Activated CD4-positive, alpha-beta memory T cell treated with anti-CD3 and anti-CD28 coated beads for 36 hours (primary cell): Measurements from ENCODE around the gene PCSK6. TPM values are rescaled to one million over a fixed set of nuclear protein-coding genes. Genes with fewer than 3 reads are reported as not detected.
A peak's percentile ranks its signal among the peaks of the same experiment; 100 is the strongest.
"Not testable (repeated sequence)": the region's sequence is repeated elsewhere in the genome, so short reads cannot be mapped to it uniquely, and the experiment has no call there.

ENCODE experiments used
- CTCF ChIA-PET: fragments of 350-600 bp; sonication (Branson Sonifier 250); formaldehyde crosslinking; loops from one replicate; lab custom pipeline; 2021; ENCODE audit warnings: antibody characterized with exemption, inconsistent platforms; lab: Charles Lee
- POLR2A ChIA-PET: fragments of 350-600 bp; sonication (Branson Sonifier 250); formaldehyde crosslinking; loops from one replicate; lab custom pipeline; 2021; ENCODE audit warnings: antibody characterized with exemption; lab: Charles Lee
- DNase-seq: peaks from one replicate; pipeline ENCODE4 v3.0.0-alpha.2; 2020
- H3K27ac Mint-ChIP-seq: one replicate; pipeline ENCODE4 v1.8.0; 2021; ENCODE audit warnings: mixed read lengths
- H3K27me3 Mint-ChIP-seq: one replicate; pipeline ENCODE4 v1.8.0; 2021; ENCODE audit warnings: mixed read lengths
- H3K36me3 Mint-ChIP-seq: one replicate; pipeline ENCODE4 v1.8.0; 2021; ENCODE audit warnings: mixed read lengths
- H3K4me1 Mint-ChIP-seq: one replicate; pipeline ENCODE4 v1.8.0; 2021; ENCODE audit warnings: low read depth, mixed read lengths
- H3K4me3 Mint-ChIP-seq: one replicate; pipeline ENCODE4 v1.8.0; 2021; ENCODE audit warnings: mild to moderate bottlenecking, mixed read lengths
- H3K9me3 Mint-ChIP-seq: one replicate; pipeline ENCODE4 v1.8.0; 2021; ENCODE audit warnings: mixed read lengths
- intact Hi-C: fragments of 100-400 bp; cut with micrococcal nuclease; formaldehyde crosslinking; loops from one replicate; pipeline ENCODE4 v1.15.1; 2023
- total RNA-seq, 2 experiments: library from RNA; stranded (reverse); gene quantifications; one replicate each; pipeline ENCODE4 v1.2.3, GENCODE V29; 2021

PCSK6 gene
- total RNA-seq, 2 experiments from 2014 or later, result 0.24 to 0.58 TPM

DNA sequence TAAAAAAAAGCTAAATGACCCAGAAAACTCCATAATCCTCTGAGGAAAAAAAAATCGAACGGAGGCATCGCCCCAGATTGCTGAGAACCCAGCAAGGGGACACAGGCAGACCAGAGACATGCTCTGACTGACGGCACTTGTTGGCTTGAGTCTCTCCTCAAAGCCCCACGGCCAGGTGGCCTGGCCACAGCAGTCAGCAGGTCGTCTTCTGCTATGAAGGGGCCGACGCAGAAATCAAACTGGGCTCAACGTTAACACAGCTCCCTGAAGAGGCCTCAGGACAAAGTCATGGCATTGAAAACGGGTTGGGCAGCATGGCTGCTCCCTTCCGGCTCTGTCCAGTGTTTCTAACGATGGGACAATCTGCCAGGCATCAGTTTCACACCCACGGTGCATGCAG is 17.5 kb downstream of the PCSK6 start:
- H3K36me3 Mint-ChIP-seq, result no peaks in the 10 kb centered on the region
- POLR2A ChIA-PET, result no interaction called here
- H3K9me3 Mint-ChIP-seq, result no peaks in the 10 kb centered on the region
- peaks cover 14% of the 10 kb centered on the region for H3K27me3 Mint-ChIP-seq
- no peak for DNase-seq
- intact Hi-C loops, result no loop called here
- H3K4me3 Mint-ChIP-seq, result no peak overlapping the region
- no peaks in the 10 kb centered on the region for H3K4me1 Mint-ChIP-seq
- H3K27ac Mint-ChIP-seq, result no peak overlapping the region
- CTCF ChIA-PET, result no interaction called here

- POLR2A ChIA-PET, result no interaction called here
- intact Hi-C loops, result no loop called here
- Mint-ChIP-seq H3K27ac (no peak overlapping the region), H3K27me3 (peaks cover 20% of the 10 kb centered on the region), H3K4me3 (no peak overlapping the region), H3K4me1 (no peaks in the 10 kb centered on the region), H3K36me3 (no peaks in the 10 kb centered on the region), H3K9me3 (peaks cover 4% of the 10 kb centered on the region)
- no peak for DNase-seq
- CTCF ChIA-PET, result no interaction called here
Measured at GRCh38 chr15:101470548-101471239, 18.8 kb downstream of the PCSK6 start.

- intact Hi-C loops, result no loop called here
- peaks cover 4% of the 10 kb centered on the region for H3K9me3 Mint-ChIP-seq
- H3K4me3 Mint-ChIP-seq, result no peak overlapping the region
- H3K27me3 Mint-ChIP-seq, result peaks cover 18% of the 10 kb centered on the region
- H3K36me3 Mint-ChIP-seq, result no peaks in the 10 kb centered on the region
- ChIA-PET CTCF (no interaction called here), POLR2A (no interaction called here)
- no peak for DNase-seq
- no peaks in the 10 kb centered on the region for H3K4me1 Mint-ChIP-seq
- no peak overlapping the region for H3K27ac Mint-ChIP-seq
Measured at GRCh38 chr15:101469520-101470288, 19.8 kb downstream of the PCSK6 start.

GRCh38 chr15:101466188-101466587 is 23.3 kb downstream of the PCSK6 start:
- CTCF ChIA-PET, result no interaction called here
- intact Hi-C loops, result no loop called here

GRCh38 chr15:101464999-101465669 is 24.4 kb downstream of the PCSK6 start:
- intact Hi-C loops, result no loop called here
- Mint-ChIP-seq H3K27me3 (peaks cover 10% of the 10 kb centered on the region), H3K9me3 (peaks cover 4% of the 10 kb centered on the region), H3K27ac (no peak overlapping the region), H3K4me1 (peaks cover 13% of the 10 kb centered on the region), H3K36me3 (no peaks in the 10 kb centered on the region), H3K4me3 (no peak overlapping the region)
- ChIA-PET CTCF (no interaction called here), POLR2A (no interaction called here)
- no peak for DNase-seq

More at GRCh38 chr15:101466188-101466587, 23.3 kb downstream of the PCSK6 start:
- POLR2A ChIA-PET, result no interaction called here
- peaks cover 11% of the 10 kb centered on the region for H3K27me3 Mint-ChIP-seq
- DNase-seq, result no peak
- H3K27ac Mint-ChIP-seq, result no peak overlapping the region
- peaks cover 5% of the 10 kb centered on the region for H3K4me1 Mint-ChIP-seq
- H3K9me3 Mint-ChIP-seq, result peaks cover 4% of the 10 kb centered on the region
- no peaks in the 10 kb centered on the region for H3K36me3 Mint-ChIP-seq
- no peak overlapping the region for H3K4me3 Mint-ChIP-seq

- no peak overlapping the region for H3K4me3 Mint-ChIP-seq
- intact Hi-C loops, result no loop called here
- ChIA-PET CTCF (no interaction called here), POLR2A (no interaction called here)
- peaks cover 4% of the 10 kb centered on the region for H3K9me3 Mint-ChIP-seq
- H3K36me3 Mint-ChIP-seq, result no peaks in the 10 kb centered on the region
- no peak for DNase-seq
- peaks cover 10% of the 10 kb centered on the region for H3K27me3 Mint-ChIP-seq
- H3K4me1 Mint-ChIP-seq, result peaks cover 14% of the 10 kb centered on the region
- H3K27ac Mint-ChIP-seq, result no peak overlapping the region
Measured at GRCh38 chr15:101464256-101464998, 25.1 kb downstream of the PCSK6 start.

- Mint-ChIP-seq H3K4me1 (peaks cover 14% of the 10 kb centered on the region), H3K27me3 (peaks cover 10% of the 10 kb centered on the region)
- intact Hi-C loops, H3K36me3 Mint-ChIP-seq, H3K27ac Mint-ChIP-seq, DNase-seq, H3K4me3 Mint-ChIP-seq, POLR2A ChIA-PET, H3K9me3 Mint-ChIP-seq, CTCF ChIA-PET: not testable (repeated sequence)
Measured at GRCh38 chr15:101463696-101464095, 25.8 kb downstream of the PCSK6 start.

- ChIA-PET CTCF (no interaction called here), POLR2A (no interaction called here)
- H3K9me3 Mint-ChIP-seq, result peaks cover 4% of the 10 kb centered on the region
- H3K36me3 Mint-ChIP-seq, result no peaks in the 10 kb centered on the region
- peaks cover 10% of the 10 kb centered on the region for H3K27me3 Mint-ChIP-seq
- H3K4me1 Mint-ChIP-seq, result peaks cover 14% of the 10 kb centered on the region
- intact Hi-C loops, result no loop called here
- H3K27ac Mint-ChIP-seq, result no peak overlapping the region
- no peak overlapping the region for H3K4me3 Mint-ChIP-seq
- DNase-seq, result no peak
Measured at GRCh38 chr15:101463270-101463669, 26.2 kb downstream of the PCSK6 start.

GRCh38 chr15:101461097-101461496 is 28.4 kb downstream of the PCSK6 start:
- no peaks in the 10 kb centered on the region for H3K36me3 Mint-ChIP-seq
- H3K27me3 Mint-ChIP-seq, result peaks cover 8% of the 10 kb centered on the region
- no peak overlapping the region for H3K4me3 Mint-ChIP-seq
- POLR2A ChIA-PET, result no interaction called here
- peaks cover 3% of the 10 kb centered on the region for H3K9me3 Mint-ChIP-seq
- peaks cover 14% of the 10 kb centered on the region for H3K4me1 Mint-ChIP-seq
- intact Hi-C loops, result no loop called here
- CTCF ChIA-PET, result no interaction called here
- peak overlapping the region; percentile 47 for H3K27ac Mint-ChIP-seq
- no peak for DNase-seq

DNA sequence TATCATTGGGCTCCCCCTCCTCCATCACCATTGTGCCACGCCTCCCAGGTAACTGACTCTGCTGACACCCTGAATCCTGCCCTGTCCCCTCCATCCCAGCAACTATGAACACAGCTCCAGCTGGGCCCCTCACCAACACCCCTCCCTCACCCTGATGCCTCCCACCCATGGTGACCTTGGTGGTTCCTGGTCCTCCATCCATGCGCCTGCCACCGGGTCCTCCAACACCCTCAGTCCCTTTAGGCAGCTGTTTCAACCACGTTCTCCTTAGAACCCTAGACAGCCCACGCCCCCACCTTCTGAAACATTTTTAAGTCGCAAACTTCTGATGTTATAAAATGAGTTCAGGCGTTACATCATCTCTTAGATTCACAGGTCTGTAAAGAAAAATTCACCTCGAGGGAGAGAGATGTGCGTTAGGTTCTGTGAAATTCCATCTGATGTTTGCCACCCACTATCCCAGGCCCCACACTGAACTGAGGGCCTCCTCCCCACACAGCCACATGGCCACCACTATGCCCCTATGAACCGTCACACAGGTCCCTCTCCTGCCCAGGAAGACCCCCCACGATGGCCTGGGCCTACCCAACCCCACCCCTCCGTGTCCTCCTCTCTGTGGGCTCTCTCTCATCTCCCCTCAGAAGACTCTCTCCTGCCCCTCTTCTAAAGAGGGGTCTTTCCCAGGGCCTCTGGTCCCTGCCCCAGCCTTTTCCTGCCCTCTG is 29.8 kb downstream of the PCSK6 start:
- H3K27me3 Mint-ChIP-seq, result peaks cover 1% of the 10 kb centered on the region
- no peaks in the 10 kb centered on the region for H3K9me3 Mint-ChIP-seq
- H3K4me1 Mint-ChIP-seq, result peaks cover 18% of the 10 kb centered on the region
- no peaks in the 10 kb centered on the region for H3K36me3 Mint-ChIP-seq
- H3K27ac Mint-ChIP-seq, result no peak overlapping the region
- no peak overlapping the region for H3K4me3 Mint-ChIP-seq
- intact Hi-C loops, result no loop called here
- ChIA-PET CTCF (no interaction called here), POLR2A (no interaction called here)
- no peak for DNase-seq

DNA sequence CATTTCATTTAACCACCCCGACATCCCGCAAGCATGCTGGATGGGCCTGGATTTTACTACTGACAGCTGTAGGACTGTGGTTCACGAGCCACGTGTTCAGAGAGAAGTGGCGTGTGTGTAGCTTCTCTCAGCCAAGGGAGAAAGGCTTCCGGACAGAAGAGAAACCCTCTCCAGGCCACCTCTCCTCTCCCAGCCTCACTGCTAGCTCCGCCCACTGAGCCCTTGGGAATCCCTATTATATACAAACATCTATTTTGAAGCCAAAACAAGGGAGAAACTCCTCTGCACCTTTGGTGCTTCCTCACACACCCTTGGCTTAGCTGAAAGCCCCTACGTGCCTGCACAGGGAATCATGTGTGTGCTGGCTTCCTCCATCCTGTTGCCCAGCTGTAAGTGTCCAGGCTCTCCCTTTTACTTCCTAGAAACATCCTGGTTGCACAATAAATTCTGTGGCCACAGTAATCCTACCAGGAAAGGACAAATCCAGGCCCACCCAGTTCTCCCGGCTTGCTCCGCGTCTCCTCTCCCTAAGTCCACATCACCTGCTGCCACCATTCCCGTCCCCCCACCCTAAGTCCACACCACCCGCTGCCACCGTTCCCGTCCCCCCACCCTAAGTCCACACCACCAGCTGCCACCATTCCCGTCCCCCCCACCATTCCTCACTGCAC is 30.5 kb downstream of the PCSK6 start:
- no peaks in the 10 kb centered on the region for H3K9me3 Mint-ChIP-seq
- no peak overlapping the region for H3K27ac Mint-ChIP-seq
- H3K27me3 Mint-ChIP-seq, result peaks cover 1% of the 10 kb centered on the region
- no peak overlapping the region for H3K4me3 Mint-ChIP-seq
- ChIA-PET CTCF (no interaction called here), POLR2A (no interaction called here)
- DNase-seq, result no peak
- peaks cover 18% of the 10 kb centered on the region for H3K4me1 Mint-ChIP-seq
- intact Hi-C loops, result no loop called here
- no peaks in the 10 kb centered on the region for H3K36me3 Mint-ChIP-seq
